HCT116 (cell line): Measurements from ENCODE around the gene GYPC. TPM values are rescaled to one million over a fixed set of nuclear protein-coding genes. Genes with fewer than 3 reads are reported as not detected.
A peak's percentile ranks its signal among the peaks of the same experiment; 100 is the strongest.

Source experiments
- ATAC-seq: fragments of 200-7000 bp; cut with Tn5 transposase; 2 replicates; pipeline ENCODE4 v1.9.1; 2020; ENCODE audit warnings: mild to moderate bottlenecking, moderate library complexity
- BruUV-seq: library from RNA; stranded (reverse); fragments of 400-500 nt; replicated peaks from 2 replicates; lab custom pipeline; 2021; lab: Mats Ljungman, UMichigan
- CTCF ChIA-PET: fragments of 300-600 bp; sonication (Branson Sonifier 250); formaldehyde crosslinking; loops from one replicate; lab custom pipeline; 2021; ENCODE audit warnings: antibody characterized with exemption; lab: Charles Lee
- POLR2A ChIA-PET: fragments of 300-600, 350-600 bp; sonication (Branson Sonifier 250); formaldehyde crosslinking; loops from one replicate; lab custom pipeline; 2021; ENCODE audit warnings: antibody characterized with exemption; lab: Charles Lee
- RAD21 ChIA-PET, 2 experiments: fragments of 300-600 bp; sonication (Branson Sonifier 250); formaldehyde crosslinking; loops; one replicate each; lab custom pipeline; 2023; ENCODE audit warnings: low total read pairs in 2 of 2; ENCODE audit not compliant: uncharacterized antibody in 2 of 2, unreplicated experiment in 2 of 2, low non-redundant PET in 1 of 2; lab: Charles Lee
- DNase-seq: peaks from one replicate; pipeline ENCODE4 v3.0.0-alpha.2; 2010; ENCODE audit warnings: low read depth, low spot score
- H2AFZ ChIP-seq: fragments of 200-600 bp; shearing (Covaris generic), sonication (generic); 2 replicates; pipeline ENCODE4 v1.6.1; 2017; ENCODE audit warnings: low read depth, mixed run types, mixed read lengths, antibody characterized with exemption, low read length; ENCODE audit not compliant: poor library complexity, severe bottlenecking
- H3K27ac ChIP-seq: 2 replicates; pipeline ENCODE4 v1.5.1; 2012; ENCODE audit warnings: low read depth, low read length
- H3K27me3 ChIP-seq: fragments of 200-600 bp; sonication (generic); 2 replicates; pipeline ENCODE4 v1.6.1; 2016; ENCODE audit warnings: mixed run types, low read length, mixed read lengths; ENCODE audit not compliant: insufficient read depth
- H3K36me3 ChIP-seq, 2 experiments: fragments of 200-500 bp in 1 of 2; fragments of 200-600 bp in 1 of 2; sonication (Bioruptor generic) in 1 of 2; sonication (generic) in 1 of 2; 2 replicates each; pipeline versions ENCODE4 v1.5.1 to v1.6.1; 2014 to 2016; ENCODE audit warnings: low read length in 2 of 2, inconsistent platforms in 1 of 2, mixed read lengths in 1 of 2, mixed run types in 1 of 2; ENCODE audit not compliant: insufficient read depth in 2 of 2, control insufficient read depth in 1 of 2
- H3K4me1 ChIP-seq, 2 experiments: fragments of 200-600 bp in 1 of 2; sonication (generic) in 1 of 2; 2 replicates each; pipeline versions ENCODE4 v1.5.1 to v1.6.1; 2012 to 2017; ENCODE audit warnings: low read length in 2 of 2, inconsistent platforms in 1 of 2, mild to moderate bottlenecking in 1 of 2, mixed read lengths in 1 of 2, mixed run types in 1 of 2, moderate library complexity in 1 of 2; ENCODE audit not compliant: insufficient read depth in 2 of 2, control insufficient read depth in 1 of 2
- H3K4me2 ChIP-seq: fragments of 200-600 bp; sonication (generic); 2 replicates; pipeline ENCODE4 v1.6.1; 2017; ENCODE audit warnings: mixed run types, low read length, mixed read lengths
- H3K4me3 ChIP-seq, 2 experiments: fragments of 200-600 bp in 1 of 2; sonication (generic) in 1 of 2; replicated peaks in 1 of 2; 2 replicates each; pipeline ENCODE4 v1.5.1; 2011 to 2016; ENCODE audit warnings: low read length in 2 of 2, control low read depth in 1 of 2, low read depth in 1 of 2, mild to moderate bottlenecking in 1 of 2, mixed read lengths in 1 of 2, mixed run types in 1 of 2
- H3K79me2 ChIP-seq: fragments of 200-600 bp; sonication (generic); 2 replicates; pipeline ENCODE4 v1.6.1; 2017; ENCODE audit warnings: mild to moderate bottlenecking, mixed run types, low read length, moderate library complexity, mixed read lengths; ENCODE audit not compliant: insufficient read depth
- H3K9ac ChIP-seq: fragments of 200-600 bp; sonication (generic); 2 replicates; pipeline ENCODE4 v1.6.1; 2016; ENCODE audit warnings: low read length, mixed read lengths
- H3K9me2 ChIP-seq: fragments of 200-600 bp; sonication (generic), shearing (Covaris generic); 2 replicates; pipeline ENCODE4 v1.6.1; 2017; ENCODE audit warnings: mixed run types, mild to moderate bottlenecking, moderate library complexity; ENCODE audit not compliant: insufficient read depth
- H3K9me3 ChIP-seq, 2 experiments: fragments of 200-500 bp in 1 of 2; fragments of 200-600 bp in 1 of 2; sonication (Bioruptor generic) in 1 of 2; sonication (generic) in 1 of 2; 2 replicates each; pipeline ENCODE4 v1.6.1; 2014 to 2017; ENCODE audit warnings: low read length in 2 of 2, mixed read lengths in 2 of 2, inconsistent platforms in 1 of 2, low read depth in 1 of 2, mild to moderate bottlenecking in 1 of 2, mixed run types in 1 of 2, moderate library complexity in 1 of 2; ENCODE audit not compliant: control insufficient read depth in 1 of 2, insufficient read depth in 1 of 2
- H4K20me1 ChIP-seq: fragments of 200-600 bp; sonication (generic), shearing (Covaris generic); 2 replicates; pipeline ENCODE4 v1.6.1; 2017; ENCODE audit warnings: mixed run types, mild to moderate bottlenecking, moderate library complexity; ENCODE audit not compliant: insufficient read depth
- CEBPB ChIP-seq: IDR thresholded peaks from 2 replicates; pipeline ENCODE4 v1.6.1; 2012; ENCODE audit warnings: low read depth
- EZH2 ChIP-seq: fragments of 200-600 bp; sonication (generic); IDR thresholded peaks from 2 replicates; pipeline ENCODE4 v1.6.1; 2017; ENCODE audit warnings: antibody characterized with exemption, mixed run types
- EZH2phosphoT487 ChIP-seq: fragments of 200-600 bp; IDR thresholded peaks from 2 replicates; pipeline ENCODE4 v1.6.1; 2018; ENCODE audit warnings: antibody characterized with exemption, borderline replicate concordance
- JUND ChIP-seq: IDR thresholded peaks from 2 replicates; pipeline ENCODE4 v1.6.1; 2012
- SIN3A ChIP-seq: IDR thresholded peaks from 2 replicates; pipeline ENCODE4 v1.6.1; 2012; ENCODE audit warnings: low read depth
- YY1 ChIP-seq: IDR thresholded peaks from 2 replicates; pipeline ENCODE4 v1.6.1; 2011; ENCODE audit warnings: low read length, low read depth, moderate library complexity, mild to moderate bottlenecking; ENCODE audit not compliant: insufficient replicate concordance; ENCODE audit errors: extremely low read depth
- ZNF274 ChIP-seq: fragments of 200-500 bp; sonication (Bioruptor generic); IDR thresholded peaks from 2 replicates; pipeline ENCODE4 v1.6.1; 2014; ENCODE audit warnings: mild to moderate bottlenecking, low read depth, low read length, inconsistent platforms
- intact Hi-C: fragments of 100-400 bp; cut with micrococcal nuclease; formaldehyde crosslinking; loops from 2 replicates; pipeline ENCODE4 v1.10.0; 2022
- total RNA-seq: library from RNA; stranded (reverse); gene quantifications from one replicate; pipeline ENCODE4 v1.2.1, GENCODE V29; 2021; ENCODE audit not compliant: unreplicated experiment
- TF ChIP-seq, protein P1 (sequence below): IDR thresholded peaks from 2 replicates; pipeline ENCODE4 v1.6.1; 2011; ENCODE audit warnings: mild to moderate bottlenecking, low read length, moderate library complexity; ENCODE audit not compliant: insufficient replicate concordance; ENCODE audit errors: extremely low read depth
- TF ChIP-seq, protein P2 (sequence below), 3 experiments: fragments of 200-600 bp in 1 of 3; sonication (generic) in 1 of 3; IDR thresholded peaks in 2 of 3; conservative IDR thresholded peaks in 1 of 3; 2 replicates each; pipeline ENCODE4 v1.5.1; 2012 to 2017; ENCODE audit warnings: low read depth in 2 of 3, low read length in 2 of 3, antibody characterized with exemption in 1 of 3, borderline replicate concordance in 1 of 3, control low read depth in 1 of 3, mild to moderate bottlenecking in 1 of 3, mixed read lengths in 1 of 3, mixed run types in 1 of 3, moderate library complexity in 1 of 3; ENCODE audit not compliant: insufficient read depth in 1 of 3
- TF ChIP-seq, protein P3 (sequence below): IDR thresholded peaks from 2 replicates; pipeline ENCODE4 v1.6.1; 2012

The GYPC gene
- total RNA-seq, 1 experiment from 2014 or later: 0.66 TPM

DNA sequence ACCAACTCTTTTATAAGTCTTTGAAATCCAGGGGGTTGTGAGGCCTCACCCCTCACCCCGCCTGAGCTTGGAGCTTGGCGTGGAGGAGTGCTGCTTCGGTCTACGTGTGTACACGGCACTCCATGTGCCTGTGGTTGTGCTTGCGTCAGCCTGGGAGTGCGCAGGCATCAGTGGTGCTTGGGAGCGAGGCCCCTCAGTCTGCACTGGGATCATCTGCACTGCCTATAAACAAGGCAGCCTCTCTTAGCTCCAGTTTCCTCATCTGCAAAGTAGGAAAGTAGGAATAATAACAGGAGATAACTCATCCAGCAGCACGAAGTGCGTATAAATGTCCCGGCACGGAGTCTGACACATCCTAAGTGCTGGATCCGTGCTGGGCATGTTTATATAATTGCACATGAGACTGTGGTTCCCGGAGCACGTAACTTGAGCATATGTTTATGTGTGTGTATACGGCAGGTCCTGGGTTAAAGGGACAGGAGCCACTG lies 1.2 kb downstream of the GYPC start:
- H2AFZ ChIP-seq: peak overlapping the region; percentile 85
- no peaks in the 10 kb centered on the region for H3K79me2 ChIP-seq
- H3K27ac ChIP-seq: peak overlapping the region; percentile 66
- H3K4me3 ChIP-seq: 0 out of 4 replicates have a peak overlapping the region, but pooled peaks of 1 of the 2 experiments have one; percentile 28
- H3K4me1 ChIP-seq: peaks cover 18 to 22% of the 10 kb centered on the region in 2 experiments
- ATAC-seq (no peak), DNase-seq (no peak)
- ChIA-PET RAD21 (no interaction called here), POLR2A (no interaction called here), CTCF (no interaction called here)
- TF ChIP-seq SIN3A (no peak), ZNF274 (no peak), EZH2 (no peak), EZH2phosphoT487 (no peak), CEBPB (no peak), YY1 (no peak), JUND (no peak)
- TF ChIP-seq, protein P1, sequence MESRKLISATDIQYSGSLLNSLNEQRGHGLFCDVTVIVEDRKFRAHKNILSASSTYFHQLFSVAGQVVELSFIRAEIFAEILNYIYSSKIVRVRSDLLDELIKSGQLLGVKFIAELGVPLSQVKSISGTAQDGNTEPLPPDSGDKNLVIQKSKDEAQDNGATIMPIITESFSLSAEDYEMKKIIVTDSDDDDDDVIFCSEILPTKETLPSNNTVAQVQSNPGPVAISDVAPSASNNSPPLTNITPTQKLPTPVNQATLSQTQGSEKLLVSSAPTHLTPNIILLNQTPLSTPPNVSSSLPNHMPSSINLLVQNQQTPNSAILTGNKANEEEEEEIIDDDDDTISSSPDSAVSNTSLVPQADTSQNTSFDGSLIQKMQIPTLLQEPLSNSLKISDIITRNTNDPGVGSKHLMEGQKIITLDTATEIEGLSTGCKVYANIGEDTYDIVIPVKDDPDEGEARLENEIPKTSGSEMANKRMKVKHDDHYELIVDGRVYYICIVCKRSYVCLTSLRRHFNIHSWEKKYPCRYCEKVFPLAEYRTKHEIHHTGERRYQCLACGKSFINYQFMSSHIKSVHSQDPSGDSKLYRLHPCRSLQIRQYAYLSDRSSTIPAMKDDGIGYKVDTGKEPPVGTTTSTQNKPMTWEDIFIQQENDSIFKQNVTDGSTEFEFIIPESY: no peak
- TF ChIP-seq, protein P2, sequence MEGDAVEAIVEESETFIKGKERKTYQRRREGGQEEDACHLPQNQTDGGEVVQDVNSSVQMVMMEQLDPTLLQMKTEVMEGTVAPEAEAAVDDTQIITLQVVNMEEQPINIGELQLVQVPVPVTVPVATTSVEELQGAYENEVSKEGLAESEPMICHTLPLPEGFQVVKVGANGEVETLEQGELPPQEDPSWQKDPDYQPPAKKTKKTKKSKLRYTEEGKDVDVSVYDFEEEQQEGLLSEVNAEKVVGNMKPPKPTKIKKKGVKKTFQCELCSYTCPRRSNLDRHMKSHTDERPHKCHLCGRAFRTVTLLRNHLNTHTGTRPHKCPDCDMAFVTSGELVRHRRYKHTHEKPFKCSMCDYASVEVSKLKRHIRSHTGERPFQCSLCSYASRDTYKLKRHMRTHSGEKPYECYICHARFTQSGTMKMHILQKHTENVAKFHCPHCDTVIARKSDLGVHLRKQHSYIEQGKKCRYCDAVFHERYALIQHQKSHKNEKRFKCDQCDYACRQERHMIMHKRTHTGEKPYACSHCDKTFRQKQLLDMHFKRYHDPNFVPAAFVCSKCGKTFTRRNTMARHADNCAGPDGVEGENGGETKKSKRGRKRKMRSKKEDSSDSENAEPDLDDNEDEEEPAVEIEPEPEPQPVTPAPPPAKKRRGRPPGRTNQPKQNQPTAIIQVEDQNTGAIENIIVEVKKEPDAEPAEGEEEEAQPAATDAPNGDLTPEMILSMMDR (IDR thresholded peaks at IDR 0.05 in 2 of 3, conservative IDR thresholded peaks at IDR 0.05 in 1 of 3; ENCODE audit: borderline replicate concordance in 1 of 3, insufficient read depth in 1 of 3, low read depth in 2 of 3, low read length in 2 of 3): no peak
- TF ChIP-seq, protein P3, sequence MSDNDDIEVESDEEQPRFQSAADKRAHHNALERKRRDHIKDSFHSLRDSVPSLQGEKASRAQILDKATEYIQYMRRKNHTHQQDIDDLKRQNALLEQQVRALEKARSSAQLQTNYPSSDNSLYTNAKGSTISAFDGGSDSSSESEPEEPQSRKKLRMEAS: no peak
- H3K9me3 ChIP-seq: no peaks in the 10 kb centered on the region
- no peak overlapping the region for H3K9ac ChIP-seq
- peak overlapping the region; percentile 70 for H3K4me2 ChIP-seq
- no peaks in the 10 kb centered on the region for H3K36me3 ChIP-seq
- H3K9me2 ChIP-seq: no peaks in the 10 kb centered on the region
- no TSS peak for BruUV-seq
- intact Hi-C loops: no loop called here
- H3K27me3 ChIP-seq: no peaks in the 10 kb centered on the region
- no peaks in the 10 kb centered on the region for H4K20me1 ChIP-seq
